HEK293 (cell line): ENCODE measurements around the gene SIPA1.

ENCODE experiments used
- CTCF ChIA-PET: fragments of 350-600 bp; formaldehyde crosslinking; extraction: SDS; loops from one replicate; lab custom pipeline; 2021; ENCODE audit warnings: antibody characterized with exemption; lab: Yijun Ruan, JAX
- POLR2A ChIA-PET: fragments of 300-600 bp; formaldehyde crosslinking; extraction: SDS; loops from one replicate; lab custom pipeline; 2020; ENCODE audit warnings: antibody characterized with exemption, inconsistent platforms; lab: Yijun Ruan, JAX
- H3K27ac ChIP-seq: fragments of 200-500 bp; sonication (Bioruptor generic); 2 replicates; pipeline ENCODE4 v1.5.1; 2014; ENCODE audit warnings: low read depth, low read length, control low read depth, inconsistent platforms; ENCODE audit errors: extremely low read depth
- H3K36me3 ChIP-seq, 2 experiments: fragments of 200-500 bp in 1 of 2; sonication (Bioruptor generic) in 1 of 2; 1 replicate in 1 of 2; 2 replicates in 1 of 2; pipeline ENCODE4 v1.5.1; 2014 to 2017; ENCODE audit warnings: inconsistent platforms in 2 of 2, low read length in 2 of 2; ENCODE audit not compliant: control insufficient read depth in 2 of 2, insufficient read depth in 1 of 2
- H3K4me1 ChIP-seq: fragments of 200-500 bp; sonication (Bioruptor generic); 2 replicates; pipeline ENCODE4 v1.5.1; 2014; ENCODE audit warnings: mild to moderate bottlenecking, low read length, inconsistent platforms; ENCODE audit not compliant: control insufficient read depth, insufficient read depth
- H3K4me3 ChIP-seq: 2 replicates; pipeline ENCODE4 v1.5.1; 2011; ENCODE audit warnings: low read depth, mild to moderate bottlenecking, control low read depth, low read length, moderate library complexity
- H3K9me3 ChIP-seq: fragments of 200-500 bp; sonication (Bioruptor generic); 2 replicates; pipeline ENCODE4 v1.5.1; 2014; ENCODE audit warnings: low read depth, low read length, inconsistent platforms; ENCODE audit not compliant: control insufficient read depth, insufficient read depth
- BCL11A ChIP-seq: fragments of 450-650 bp; formaldehyde crosslinking; IDR thresholded peaks from 2 replicates; pipeline ENCODE4 v1.5.1; 2016; ENCODE audit warnings: low read depth, missing biosample characterization, missing genetic modification characterization
- GLIS2 ChIP-seq: fragments of 450-650 bp; formaldehyde crosslinking; IDR thresholded peaks from 2 replicates; pipeline ENCODE4 v1.5.1; 2016; ENCODE audit warnings: missing biosample characterization, missing genetic modification characterization
- HOXD13 ChIP-seq: sonication (generic); formaldehyde crosslinking; IDR thresholded peaks from 2 replicates; pipeline ENCODE4 v1.8.0; 2022; ENCODE audit warnings: missing genetic modification reagents, borderline replicate concordance
- REPIN1 ChIP-seq: fragments of 450-650 bp; formaldehyde crosslinking; IDR thresholded peaks from 2 replicates; pipeline ENCODE4 v1.5.1; 2017; ENCODE audit warnings: missing biosample characterization, missing genetic modification characterization, low read depth
- ZIC2 ChIP-seq: fragments of 450-650 bp; formaldehyde crosslinking; IDR thresholded peaks from 2 replicates; pipeline ENCODE4 v1.5.1; 2016; ENCODE audit warnings: missing biosample characterization, missing genetic modification characterization
- ZNF202 ChIP-seq: fragments of 450-650 bp; formaldehyde crosslinking; IDR thresholded peaks from 2 replicates; pipeline ENCODE4 v1.5.1; 2016; ENCODE audit warnings: missing biosample characterization, missing genetic modification characterization, borderline replicate concordance
- ZNF23 ChIP-seq: fragments of 450-650 bp; formaldehyde crosslinking; IDR thresholded peaks from 2 replicates; pipeline ENCODE4 v1.5.1; 2016; ENCODE audit warnings: missing biosample characterization, missing genetic modification characterization, borderline replicate concordance
- ZNF501 ChIP-seq: fragments of 450-650 bp; formaldehyde crosslinking; IDR thresholded peaks from 2 replicates; pipeline ENCODE4 v1.5.1; 2016; ENCODE audit warnings: missing biosample characterization, missing genetic modification characterization
- ZNF670 ChIP-seq: fragments of 450-650 bp; formaldehyde crosslinking; IDR thresholded peaks from 2 replicates; pipeline ENCODE4 v1.5.1; 2016; ENCODE audit warnings: missing biosample characterization, missing genetic modification characterization, low read depth
- ZNF704 ChIP-seq: fragments of 450-650 bp; formaldehyde crosslinking; IDR thresholded peaks from 2 replicates; pipeline ENCODE4 v1.5.1; 2016; ENCODE audit warnings: missing biosample characterization, missing genetic modification characterization
- ZNF777 ChIP-seq: fragments of 450-650 bp; formaldehyde crosslinking; IDR thresholded peaks from 2 replicates; pipeline ENCODE4 v1.5.1; 2017; ENCODE audit warnings: missing biosample characterization, missing genetic modification characterization, borderline replicate concordance
- ZNF837 ChIP-seq: fragments of 450-650 bp; formaldehyde crosslinking; IDR thresholded peaks from 2 replicates; pipeline ENCODE4 v1.5.1; 2016; ENCODE audit warnings: missing biosample characterization, missing genetic modification characterization
- TF ChIP-seq, protein P1 (sequence below): fragments of 450-650 bp; formaldehyde crosslinking; IDR thresholded peaks from 2 replicates; pipeline ENCODE4 v1.5.0; 2017; ENCODE audit warnings: missing biosample characterization, missing genetic modification characterization, borderline replicate concordance
- TF ChIP-seq, protein P2 (sequence below): fragments of 450-650 bp; formaldehyde crosslinking; IDR thresholded peaks from 2 replicates; pipeline ENCODE4 v1.5.1; 2016; ENCODE audit warnings: missing biosample characterization, missing genetic modification characterization
- TF ChIP-seq, protein P3 (sequence below): IDR thresholded peaks from 2 replicates; pipeline ENCODE4 v1.6.1; 2011; ENCODE audit warnings: mild to moderate bottlenecking, low read depth, low read length, borderline replicate concordance

The SIPA1 gene

GRCh38 chr11:65648997-65649493 is 11.1 kb downstream of the SIPA1 start (continued):
- TF ChIP-seq, protein P1, sequence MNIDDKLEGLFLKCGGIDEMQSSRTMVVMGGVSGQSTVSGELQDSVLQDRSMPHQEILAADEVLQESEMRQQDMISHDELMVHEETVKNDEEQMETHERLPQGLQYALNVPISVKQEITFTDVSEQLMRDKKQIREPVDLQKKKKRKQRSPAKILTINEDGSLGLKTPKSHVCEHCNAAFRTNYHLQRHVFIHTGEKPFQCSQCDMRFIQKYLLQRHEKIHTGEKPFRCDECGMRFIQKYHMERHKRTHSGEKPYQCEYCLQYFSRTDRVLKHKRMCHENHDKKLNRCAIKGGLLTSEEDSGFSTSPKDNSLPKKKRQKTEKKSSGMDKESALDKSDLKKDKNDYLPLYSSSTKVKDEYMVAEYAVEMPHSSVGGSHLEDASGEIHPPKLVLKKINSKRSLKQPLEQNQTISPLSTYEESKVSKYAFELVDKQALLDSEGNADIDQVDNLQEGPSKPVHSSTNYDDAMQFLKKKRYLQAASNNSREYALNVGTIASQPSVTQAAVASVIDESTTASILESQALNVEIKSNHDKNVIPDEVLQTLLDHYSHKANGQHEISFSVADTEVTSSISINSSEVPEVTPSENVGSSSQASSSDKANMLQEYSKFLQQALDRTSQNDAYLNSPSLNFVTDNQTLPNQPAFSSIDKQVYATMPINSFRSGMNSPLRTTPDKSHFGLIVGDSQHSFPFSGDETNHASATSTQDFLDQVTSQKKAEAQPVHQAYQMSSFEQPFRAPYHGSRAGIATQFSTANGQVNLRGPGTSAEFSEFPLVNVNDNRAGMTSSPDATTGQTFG (tag by site-specific recombination): no peak
- TF ChIP-seq ZNF23 (no peak), ZNF202 (tag by site-specific recombination) (no peak), BCL11A (tag by site-specific recombination) (no peak), ZNF704 (no peak), ZNF670 (tag by site-specific recombination) (no peak), ZNF501 (tag by site-specific recombination) (no peak), ZNF777 (tag by site-specific recombination) (no peak), HOXD13 (CRISPR knock-in tag) (no peak), REPIN1 (no peak), ZNF837 (tag by site-specific recombination) (no peak)
- TF ChIP-seq, protein P2, sequence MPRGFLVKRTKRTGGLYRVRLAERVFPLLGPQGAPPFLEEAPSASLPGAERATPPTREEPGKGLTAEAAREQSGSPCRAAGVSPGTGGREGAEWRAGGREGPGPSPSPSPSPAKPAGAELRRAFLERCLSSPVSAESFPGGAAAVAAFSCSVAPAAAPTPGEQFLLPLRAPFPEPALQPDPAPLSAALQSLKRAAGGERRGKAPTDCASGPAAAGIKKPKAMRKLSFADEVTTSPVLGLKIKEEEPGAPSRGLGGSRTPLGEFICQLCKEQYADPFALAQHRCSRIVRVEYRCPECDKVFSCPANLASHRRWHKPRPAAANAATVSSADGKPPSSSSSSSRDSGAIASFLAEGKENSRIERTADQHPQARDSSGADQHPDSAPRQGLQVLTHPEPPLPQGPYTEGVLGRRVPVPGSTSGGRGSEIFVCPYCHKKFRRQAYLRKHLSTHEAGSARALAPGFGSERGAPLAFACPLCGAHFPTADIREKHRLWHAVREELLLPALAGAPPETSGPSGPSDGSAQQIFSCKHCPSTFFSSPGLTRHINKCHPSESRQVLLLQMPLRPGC (tag by site-specific recombination): no peak

DNA sequence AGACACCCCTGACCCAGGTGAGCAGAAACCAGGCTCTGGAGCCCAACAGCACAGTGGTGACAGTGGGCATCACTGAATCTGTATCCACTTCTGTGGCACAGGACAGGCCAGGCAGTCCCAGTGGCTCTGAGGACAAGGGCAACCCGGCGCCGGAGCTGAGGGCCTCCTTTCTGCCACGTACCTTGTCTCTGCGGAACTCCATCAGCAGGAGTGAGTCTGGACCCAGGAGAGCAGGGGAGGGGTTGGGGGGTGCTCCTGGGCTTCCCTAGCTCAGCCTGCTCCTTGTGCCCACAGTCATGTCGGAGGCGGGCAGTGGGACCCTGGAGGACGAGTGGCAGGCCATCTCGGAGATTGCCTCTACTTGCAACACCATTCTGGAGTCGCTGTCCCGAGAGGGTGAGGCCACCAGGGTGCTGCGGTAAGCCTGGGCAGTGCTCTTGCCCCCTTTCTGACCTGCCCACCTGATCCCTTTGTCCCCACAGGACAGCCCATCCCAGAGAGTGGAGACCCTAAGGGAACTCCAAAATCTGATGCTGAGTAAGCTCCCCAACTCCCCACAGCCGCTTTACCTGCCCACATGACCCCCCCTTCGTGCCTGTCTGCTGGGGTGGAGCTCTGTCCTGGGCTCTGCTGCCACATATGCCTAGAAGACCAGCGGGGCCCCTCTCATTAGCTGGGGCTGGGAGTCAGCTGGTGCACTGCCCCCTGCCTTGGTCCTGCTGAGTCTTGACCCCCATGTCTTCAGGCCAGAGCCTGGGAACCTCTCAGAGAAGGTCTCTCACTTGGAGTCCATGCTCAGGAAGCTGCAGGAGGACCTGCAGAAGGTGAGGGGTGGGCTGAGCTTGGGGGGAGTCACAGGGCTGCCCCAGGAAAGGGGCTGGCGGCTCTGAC is 12.0 kb downstream of the SIPA1 start:
- Histone ChIP-seq H3K4me3 (no peak overlapping the region), H3K36me3 (peaks cover 0 to 56% of the 10 kb centered on the region in 2 experiments; a peak in 1 of 3 replicates), H3K4me1 (peaks cover 8% of the 10 kb centered on the region), H3K9me3 (no peaks in the 10 kb centered on the region), H3K27ac (no peak overlapping the region)
- POLR2A ChIA-PET: interaction anchor here (1.0 to 6.5 kb wide), 3 partner anchors 9 to 13 kb away, joined by 3 to 50 read pairs (median 4); partner anchors contain the start of genes RELA and SIPA1
- TF ChIP-seq ZIC2 (tag by site-specific recombination) (peak; percentile 76), GLIS2 (tag by site-specific recombination) (0 out of 2 replicates have a peak, but pooled peaks have one; percentile 10)
- TF ChIP-seq, protein P3, sequence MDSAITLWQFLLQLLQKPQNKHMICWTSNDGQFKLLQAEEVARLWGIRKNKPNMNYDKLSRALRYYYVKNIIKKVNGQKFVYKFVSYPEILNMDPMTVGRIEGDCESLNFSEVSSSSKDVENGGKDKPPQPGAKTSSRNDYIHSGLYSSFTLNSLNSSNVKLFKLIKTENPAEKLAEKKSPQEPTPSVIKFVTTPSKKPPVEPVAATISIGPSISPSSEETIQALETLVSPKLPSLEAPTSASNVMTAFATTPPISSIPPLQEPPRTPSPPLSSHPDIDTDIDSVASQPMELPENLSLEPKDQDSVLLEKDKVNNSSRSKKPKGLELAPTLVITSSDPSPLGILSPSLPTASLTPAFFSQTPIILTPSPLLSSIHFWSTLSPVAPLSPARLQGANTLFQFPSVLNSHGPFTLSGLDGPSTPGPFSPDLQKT: no peak
- CTCF ChIA-PET: interaction anchor here (0.6 to 1.3 kb wide), 5 partner anchors 8 to 184 kb away, joined by 3 to 5 read pairs (median 3); partner anchors contain the start of gene SNX32
